GM23338 (cell line): ENCODE data around the gene EPHB2. TPM values are rescaled to one million over a fixed set of nuclear protein-coding genes. Genes with fewer than 3 reads are reported as not detected.

Experiments
- ATAC-seq: fragments of 200-7000 bp; cut with Tn5 transposase; 3 replicates; pipeline ENCODE4 v1.9.1; 2020
- DNase-seq: peaks from one replicate; pipeline ENCODE4 v3.0.0-alpha.2; 2015; ENCODE audit warnings: low spot score
- H2AFZ ChIP-seq: fragments of 200-600 bp; sonication (generic); 2 replicates; pipeline ENCODE4 v1.8.0; 2016; ENCODE audit warnings: antibody characterized with exemption, mild to moderate bottlenecking, moderate library complexity
- H3F3A ChIP-seq: fragments of 200-600 bp; sonication (generic); replicated peaks from 2 replicates; pipeline ENCODE4 v1.8.0; 2017; ENCODE audit warnings: antibody characterized with exemption, mixed run types, low read depth
- H3K27ac ChIP-seq: fragments of 200-600 bp; sonication (generic); 2 replicates; pipeline ENCODE4 v1.6.1; 2016; ENCODE audit warnings: low read depth
- H3K27me3 ChIP-seq: fragments of 200-600 bp; sonication (generic); 2 replicates; pipeline ENCODE4 v1.8.0; 2016; ENCODE audit warnings: mild to moderate bottlenecking, mixed run types, moderate library complexity; ENCODE audit not compliant: insufficient read depth
- H3K36me3 ChIP-seq: fragments of 200-600 bp; sonication (generic); 2 replicates; pipeline ENCODE4 v1.8.0; 2016; ENCODE audit warnings: mild to moderate bottlenecking; ENCODE audit not compliant: insufficient read depth
- H3K4me1 ChIP-seq: fragments of 200-600 bp; sonication (generic); 2 replicates; pipeline ENCODE4 v1.8.0; 2016; ENCODE audit warnings: mild to moderate bottlenecking, moderate library complexity; ENCODE audit not compliant: insufficient read depth
- H3K4me2 ChIP-seq: fragments of 200-600 bp; sonication (generic); 2 replicates; pipeline ENCODE4 v1.7.1; 2017; ENCODE audit warnings: mixed run types
- H3K4me3 ChIP-seq: fragments of 200-600 bp; sonication (generic); 2 replicates; pipeline ENCODE4 v1.6.1; 2016; ENCODE audit warnings: mixed run types
- H3K79me2 ChIP-seq: fragments of 200-600 bp; sonication (generic); replicated peaks from 2 replicates; pipeline ENCODE4 v1.8.0; 2017; ENCODE audit warnings: mild to moderate bottlenecking; ENCODE audit not compliant: insufficient read depth
- H3K9me2 ChIP-seq: fragments of 200-600 bp; sonication (generic); 2 replicates; pipeline ENCODE4 v1.8.0; 2017; ENCODE audit not compliant: insufficient read depth
- H4K20me1 ChIP-seq: fragments of 200-600 bp; sonication (generic); replicated peaks from 2 replicates; pipeline ENCODE4 v1.8.0; 2017; ENCODE audit warnings: mild to moderate bottlenecking; ENCODE audit not compliant: insufficient read depth
- H3K27ac Mint-ChIP-seq: 2 replicates; pipeline ENCODE4 v1.8.0; 2020; ENCODE audit warnings: inconsistent platforms, mild to moderate bottlenecking, moderate library complexity, mixed read lengths
- H3K27me3 Mint-ChIP-seq: 3 replicates; pipeline ENCODE4 v1.8.0; 2022; ENCODE audit warnings: low read depth, mild to moderate bottlenecking, moderate library complexity, mixed read lengths, inconsistent platforms; ENCODE audit not compliant: insufficient read depth, poor library complexity
- H3K36me3 Mint-ChIP-seq: 3 replicates; pipeline ENCODE4 v1.8.0; 2021; ENCODE audit warnings: low read depth, mild to moderate bottlenecking, inconsistent platforms, moderate library complexity, mixed read lengths
- H3K4me1 Mint-ChIP-seq: 3 replicates; pipeline ENCODE4 v1.8.0; 2020; ENCODE audit warnings: mild to moderate bottlenecking, inconsistent platforms, mixed read lengths
- H3K4me3 Mint-ChIP-seq: 3 replicates; pipeline ENCODE4 v1.8.0; 2021; ENCODE audit warnings: moderate library complexity, mild to moderate bottlenecking, inconsistent platforms, mixed read lengths
- H3K9me3 Mint-ChIP-seq: 3 replicates; pipeline ENCODE4 v1.8.0; 2020; ENCODE audit warnings: moderate library complexity, mild to moderate bottlenecking, inconsistent platforms, mixed read lengths
- ETS1 ChIP-seq: IDR thresholded peaks from 2 replicates; pipeline ENCODE4 v1.6.1; 2016; ENCODE audit warnings: antibody characterized with exemption
- EZH2 ChIP-seq: fragments of 200-600 bp; sonication (generic); IDR thresholded peaks from one replicate; pipeline ENCODE4 v1.8.0; 2017; ENCODE audit warnings: antibody characterized with exemption, mild to moderate bottlenecking, low read depth; ENCODE audit not compliant: unreplicated experiment
- JUNB ChIP-seq: IDR thresholded peaks from one replicate; pipeline ENCODE4 v1.6.1; 2016; ENCODE audit warnings: antibody characterized with exemption; ENCODE audit not compliant: unreplicated experiment
- POLR2AphosphoS5 ChIP-seq: IDR thresholded peaks from 2 replicates; pipeline ENCODE4 v1.6.1; 2016; ENCODE audit warnings: antibody characterized with exemption, low read depth
- REST ChIP-seq: IDR thresholded peaks from one replicate; pipeline ENCODE4 v1.6.1; 2018; ENCODE audit warnings: antibody characterized with exemption; ENCODE audit not compliant: unreplicated experiment
- STAT1 ChIP-seq: IDR thresholded peaks from one replicate; pipeline ENCODE4 v1.6.1; 2016; ENCODE audit warnings: antibody characterized with exemption; ENCODE audit not compliant: unreplicated experiment
- ZNF462 ChIP-seq: fragments of 250-450 bp; sonication (Bioruptor Pico); IDR thresholded peaks from 2 replicates; pipeline ENCODE4 v1.5.0; 2020; ENCODE audit warnings: mild to moderate bottlenecking, moderate library complexity
- polyA plus RNA-seq: library from polyadenylated mRNA; unstranded; fragments of >200 nt; fragmentation: Nextera tagmentation; extraction: Ambion mirVana; gene quantifications from 2 replicates; pipeline ENCODE4 v1.2.1, GENCODE V29; 2016
- total RNA-seq: library from RNA; depleted of rRNA; stranded (reverse); fragments of >200 nt; shearing (Covaris generic); gene quantifications from 2 replicates; pipeline ENCODE4 v1.2.3, GENCODE V29; 2014

EPHB2 gene
- total and polyA plus RNA-seq, 2 experiments from 2014 or later = 4.1 to 20.1 TPM

GRCh38 chr1:22917989-22918388, 207.3 kb downstream of the EPHB2 start (continued):
- TF ChIP-seq ZNF462 (no peak), REST (no peak)

GRCh38 chr1:22918644-22919043, 208.0 kb downstream of the EPHB2 start:
- H3K4me2 ChIP-seq = no peak overlapping the region
- DNase-seq (no peak), ATAC-seq (no peak)
- H2AFZ ChIP-seq = no peak overlapping the region
- Mint-ChIP-seq H3K4me3 (no peak overlapping the region), H3K4me1 (peaks cover 9% of the 10 kb centered on the region), H3K36me3 (no peaks in the 10 kb centered on the region), H3K27ac (no peak overlapping the region), H3K27me3 (peaks cover 13% of the 10 kb centered on the region), H3K9me3 (no peaks in the 10 kb centered on the region)
- no peak overlapping the region for H3K27ac ChIP-seq
- no peaks in the 10 kb centered on the region for H3K36me3 ChIP-seq
- no peaks in the 10 kb centered on the region for H3K4me1 ChIP-seq
- H4K20me1 ChIP-seq = no peaks in the 10 kb centered on the region
- no peaks in the 10 kb centered on the region for H3F3A ChIP-seq
- TF ChIP-seq ETS1 (no peak), STAT1 (no peak), EZH2 (no peak), POLR2AphosphoS5 (no peak), JUNB (no peak)
- no peaks in the 10 kb centered on the region for H3K79me2 ChIP-seq
- no peaks in the 10 kb centered on the region for H3K9me2 ChIP-seq
- no peak overlapping the region for H3K4me3 ChIP-seq
- no peaks in the 10 kb centered on the region for H3K27me3 ChIP-seq
